Fibroblast of lung (primary cell): ENCODE measurements around the gene TP53BP2. TPM values are rescaled to one million over a fixed set of nuclear protein-coding genes. Genes with fewer than 3 reads are reported as not detected.

Source experiments
- DNase-seq, 2 donors: peaks; one replicate each; pipeline versions ENCODE4 v3.0.0 to v3.0.0-alpha.2; 2010; ENCODE audit warnings: low read depth in 2 of 2
- H2AFZ ChIP-seq: 2 replicates; pipeline ENCODE4 v1.5.1; 2012; ENCODE audit warnings: low read length, control low read depth, inconsistent platforms
- H3K27ac ChIP-seq: 2 replicates; pipeline ENCODE4 v1.5.1; 2011; ENCODE audit warnings: low read length, control low read depth; ENCODE audit not compliant: insufficient read depth
- H3K27me3 ChIP-seq: 2 replicates; pipeline ENCODE4 v1.5.1; 2011; ENCODE audit warnings: mild to moderate bottlenecking, low read length; ENCODE audit not compliant: control insufficient read depth, insufficient read depth
- H3K36me3 ChIP-seq: 2 replicates; pipeline ENCODE4 v1.5.1; 2011; ENCODE audit warnings: low read length; ENCODE audit not compliant: control insufficient read depth, insufficient read depth
- H3K4me1 ChIP-seq: 2 replicates; pipeline ENCODE4 v1.5.1; 2011; ENCODE audit warnings: low read length; ENCODE audit not compliant: control insufficient read depth, insufficient read depth; ENCODE audit errors: extremely low read depth
- H3K4me2 ChIP-seq: 2 replicates; pipeline ENCODE4 v1.5.1; 2011; ENCODE audit warnings: low read length, control low read depth; ENCODE audit not compliant: insufficient read depth; ENCODE audit errors: extremely low read depth
- H3K4me3 ChIP-seq, 4 experiments: fragments of 200-600 bp in 1 of 4; sonication (generic) in 1 of 4; replicated peaks in 1 of 4; 2 replicates each; pipeline ENCODE4 v1.5.1; 2011 to 2016; ENCODE audit warnings: low read length in 4 of 4, low read depth in 3 of 4, mild to moderate bottlenecking in 3 of 4, control low read depth in 2 of 4, inconsistent platforms in 1 of 4, mixed read lengths in 1 of 4; ENCODE audit not compliant: insufficient read depth in 1 of 4; ENCODE audit errors: control extremely low read depth in 1 of 4
- H3K79me2 ChIP-seq: 2 replicates; pipeline ENCODE4 v1.5.1; 2012; ENCODE audit warnings: mild to moderate bottlenecking, low read length, inconsistent platforms; ENCODE audit not compliant: control insufficient read depth, insufficient read depth
- H3K9ac ChIP-seq: 2 replicates; pipeline ENCODE4 v1.5.1; 2011; ENCODE audit warnings: mild to moderate bottlenecking, low read length, control low read depth; ENCODE audit not compliant: insufficient read depth
- H3K9me3 ChIP-seq: 2 replicates; pipeline ENCODE4 v1.5.1; 2012; ENCODE audit warnings: low read depth, low read length; ENCODE audit not compliant: control insufficient read depth, insufficient read depth
- H4K20me1 ChIP-seq: 2 replicates; pipeline ENCODE4 v1.5.1; 2011; ENCODE audit warnings: low read length; ENCODE audit not compliant: control insufficient read depth, insufficient read depth; ENCODE audit errors: extremely low read depth
- EZH2 ChIP-seq: IDR thresholded peaks from 2 replicates; pipeline ENCODE4 v1.5.1; 2012; ENCODE audit warnings: low read length, control low read depth, mild to moderate bottlenecking; ENCODE audit errors: missing control alignments
- polyA plus RNA-seq, 2 donors: library from polyadenylated mRNA; depleted of rRNA in 1 of 2; stranded (reverse) in 1 of 2; unstranded in 1 of 2; fragments of >200 nt; gene quantifications; 2 replicates each; pipeline ENCODE4 v1.2.1, GENCODE V29; 2011 to 2012; ENCODE audit warnings: missing spikeins in 1 of 2
- total RNA-seq: library from RNA; depleted of rRNA; stranded (reverse); fragments of >200 nt; gene quantifications from 2 replicates; pipeline ENCODE4 v1.2.1, GENCODE V29; 2014
- TF ChIP-seq, protein P1 (sequence below), 2 donors: IDR thresholded peaks in 1 of 2; conservative IDR thresholded peaks in 1 of 2; 1 replicate in 1 of 2; 2 replicates in 1 of 2; pipeline ENCODE4 v1.5.1; 2011 to 2012; ENCODE audit warnings: low read length in 2 of 2, control low read depth in 1 of 2, inconsistent platforms in 1 of 2, low read depth in 1 of 2, mild to moderate bottlenecking in 1 of 2

TP53BP2 gene
- total and polyA plus RNA-seq, 2 donors (not counting 1 experiment from before 2014, with no cell fraction given) = 28.4 to 30.4 TPM

DNA sequence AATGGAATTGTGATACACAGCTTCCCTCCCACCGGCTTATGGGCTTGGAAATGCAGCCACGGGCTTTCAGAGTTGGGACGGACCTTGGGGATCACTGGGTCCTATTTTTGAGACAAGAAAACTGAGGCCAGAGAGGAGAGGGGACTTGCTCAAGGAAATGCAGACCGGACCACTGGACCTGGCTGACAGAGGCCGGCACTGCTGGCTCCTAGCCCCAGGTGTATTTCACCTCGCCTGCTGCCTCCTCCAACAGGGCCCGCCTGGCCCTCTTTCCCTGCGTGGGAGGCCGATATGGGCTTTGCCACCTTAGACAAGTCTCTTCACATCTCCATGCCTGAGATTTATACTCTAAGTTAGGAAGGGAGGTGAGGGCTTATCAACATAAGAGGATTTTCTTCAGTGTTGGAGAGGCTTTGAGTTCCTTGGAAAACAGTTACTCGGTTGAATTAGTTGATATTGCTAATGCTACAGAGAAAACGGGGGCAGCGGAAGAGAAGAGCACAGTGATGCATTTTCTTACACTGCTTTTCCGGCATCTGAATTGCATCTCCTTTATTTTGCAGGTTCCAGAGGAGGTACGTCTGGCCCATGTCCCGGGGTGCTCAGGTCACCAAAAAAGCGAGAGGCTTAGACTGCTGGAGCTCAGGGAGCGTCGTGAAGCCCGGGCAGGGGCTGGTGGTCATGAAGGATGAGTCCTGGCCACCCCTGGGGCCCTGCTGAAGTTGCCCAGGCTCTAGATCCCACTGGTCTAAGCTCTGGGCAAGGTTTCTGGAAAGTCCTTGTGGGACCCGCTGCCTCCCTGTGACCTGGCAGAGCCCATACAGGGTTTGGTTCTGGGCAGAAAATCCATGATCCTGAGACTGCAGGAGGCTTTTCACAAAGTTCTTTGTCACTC is 88.7 kb downstream of the TP53BP2 start:
- no peak overlapping the region for H2AFZ ChIP-seq

DNA sequence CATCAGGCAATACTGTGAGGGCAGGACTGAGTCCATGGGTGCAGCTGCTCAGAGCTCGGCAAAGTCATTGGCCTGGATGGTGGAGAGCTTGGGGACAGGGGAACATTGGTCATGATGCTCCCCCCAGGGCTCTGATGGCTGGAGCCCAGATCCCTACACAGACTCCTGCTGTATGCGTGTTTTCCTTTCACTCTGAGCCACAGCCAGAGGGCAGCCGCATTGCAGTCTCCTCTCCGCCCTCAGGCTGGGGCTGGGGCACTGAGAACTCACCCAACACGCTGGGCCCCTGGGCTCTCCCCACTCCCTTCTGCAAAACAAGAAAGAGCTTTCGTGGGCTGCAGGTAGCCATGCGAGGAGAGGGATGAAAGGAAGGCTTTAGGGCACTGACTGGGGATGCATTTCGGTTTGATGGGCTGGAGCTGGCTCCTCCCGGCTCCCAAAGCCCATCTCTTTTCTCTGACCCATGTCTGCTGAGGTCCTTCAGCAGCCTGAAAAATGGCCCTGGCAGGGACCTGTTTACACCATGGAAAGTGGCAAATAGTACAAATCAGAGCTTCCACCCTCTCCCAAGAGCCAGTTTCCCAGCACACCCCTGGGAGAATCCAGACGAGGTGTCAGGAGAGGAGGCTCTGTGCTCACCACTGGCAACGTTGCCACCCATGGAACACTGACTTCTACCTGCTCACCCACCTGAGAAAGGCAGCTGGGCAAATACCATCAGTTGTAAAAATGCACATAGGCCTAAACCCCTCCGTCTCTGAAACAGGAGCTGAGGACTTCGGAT is 89.6 kb downstream of the TP53BP2 start:
- Histone ChIP-seq H3K4me2 (no peak overlapping the region), H3K9ac (no peak overlapping the region), H3K9me3 (no peaks in the 10 kb centered on the region), H3K79me2 (peaks cover 2% of the 10 kb centered on the region), H3K4me3 (no peak overlapping the region), H3K27me3 (no peaks in the 10 kb centered on the region), H3K4me1 (no peaks in the 10 kb centered on the region), H4K20me1 (no peaks in the 10 kb centered on the region), H3K36me3 (peaks cover 50% of the 10 kb centered on the region), H3K27ac (no peak overlapping the region), H2AFZ (no peak overlapping the region)
- DNase-seq = no peak
- TF ChIP-seq, protein P1, sequence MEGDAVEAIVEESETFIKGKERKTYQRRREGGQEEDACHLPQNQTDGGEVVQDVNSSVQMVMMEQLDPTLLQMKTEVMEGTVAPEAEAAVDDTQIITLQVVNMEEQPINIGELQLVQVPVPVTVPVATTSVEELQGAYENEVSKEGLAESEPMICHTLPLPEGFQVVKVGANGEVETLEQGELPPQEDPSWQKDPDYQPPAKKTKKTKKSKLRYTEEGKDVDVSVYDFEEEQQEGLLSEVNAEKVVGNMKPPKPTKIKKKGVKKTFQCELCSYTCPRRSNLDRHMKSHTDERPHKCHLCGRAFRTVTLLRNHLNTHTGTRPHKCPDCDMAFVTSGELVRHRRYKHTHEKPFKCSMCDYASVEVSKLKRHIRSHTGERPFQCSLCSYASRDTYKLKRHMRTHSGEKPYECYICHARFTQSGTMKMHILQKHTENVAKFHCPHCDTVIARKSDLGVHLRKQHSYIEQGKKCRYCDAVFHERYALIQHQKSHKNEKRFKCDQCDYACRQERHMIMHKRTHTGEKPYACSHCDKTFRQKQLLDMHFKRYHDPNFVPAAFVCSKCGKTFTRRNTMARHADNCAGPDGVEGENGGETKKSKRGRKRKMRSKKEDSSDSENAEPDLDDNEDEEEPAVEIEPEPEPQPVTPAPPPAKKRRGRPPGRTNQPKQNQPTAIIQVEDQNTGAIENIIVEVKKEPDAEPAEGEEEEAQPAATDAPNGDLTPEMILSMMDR (conservative IDR thresholded peaks at IDR 0.05 in 1 of 2, IDR thresholded peaks at IDR 0.05 in 1 of 2; ENCODE audit: low read depth in 1 of 2, low read length in 2 of 2) = no peak
- TF ChIP-seq EZH2 = no peak

More for the DNA sequence above, 88.7 kb downstream of the TP53BP2 start:
- no peak overlapping the region for H3K9ac ChIP-seq
- peaks cover 2% of the 10 kb centered on the region for H3K79me2 ChIP-seq
- no peaks in the 10 kb centered on the region for H3K4me1 ChIP-seq
- H3K27me3 ChIP-seq = no peaks in the 10 kb centered on the region
- no peak overlapping the region for H3K4me3 ChIP-seq
- H3K9me3 ChIP-seq = no peaks in the 10 kb centered on the region
- TF ChIP-seq EZH2 = no peak
- TF ChIP-seq, protein P1 (conservative IDR thresholded peaks at IDR 0.05 in 1 of 2, IDR thresholded peaks at IDR 0.05 in 1 of 2; ENCODE audit: low read depth in 1 of 2, low read length in 2 of 2) = no peak
- no peak overlapping the region for H3K27ac ChIP-seq
- no peaks in the 10 kb centered on the region for H4K20me1 ChIP-seq
- H3K36me3 ChIP-seq = peaks cover 52% of the 10 kb centered on the region
- no peak for DNase-seq
- H3K4me2 ChIP-seq = no peak overlapping the region

DNA sequence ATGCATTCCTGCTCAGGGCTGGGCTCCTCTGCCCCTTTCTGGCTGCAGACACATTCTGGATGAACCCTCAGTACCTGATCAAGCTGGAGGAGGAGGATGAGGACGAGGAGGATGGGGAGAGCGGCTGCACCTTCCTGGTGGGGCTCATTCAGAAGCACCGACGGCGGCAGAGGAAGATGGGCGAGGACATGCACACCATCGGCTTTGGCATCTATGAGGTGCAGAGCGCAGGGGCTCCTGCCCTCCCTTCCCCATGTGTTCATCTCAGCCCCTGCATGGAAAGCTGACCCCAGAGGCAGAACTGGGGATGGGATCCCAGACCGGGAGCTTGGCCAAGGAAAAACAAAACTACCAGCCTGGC is 90.3 kb downstream of the TP53BP2 start:
- Histone ChIP-seq H3K27me3 (no peaks in the 10 kb centered on the region), H2AFZ (no peak overlapping the region), H3K4me1 (no peaks in the 10 kb centered on the region), H3K79me2 (peaks cover 4% of the 10 kb centered on the region), H3K4me3 (no peak overlapping the region), H3K9me3 (no peaks in the 10 kb centered on the region), H3K27ac (no peak overlapping the region), H3K36me3 (peaks cover 54% of the 10 kb centered on the region), H3K4me2 (no peak overlapping the region), H4K20me1 (no peaks in the 10 kb centered on the region), H3K9ac (no peak overlapping the region)
- no peak for TF ChIP-seq EZH2
- TF ChIP-seq, protein P1 (conservative IDR thresholded peaks at IDR 0.05 in 1 of 2, IDR thresholded peaks at IDR 0.05 in 1 of 2; ENCODE audit: low read depth in 1 of 2, low read length in 2 of 2) = no peak
- DNase-seq = no peak
